GM12891 (cell line): Measurements from ENCODE around the gene NCR1.

ENCODE experiments used
- POLR2A ChIP-seq: IDR thresholded peaks from 2 replicates; pipeline ENCODE4 v1.6.1; 2011; ENCODE audit warnings: low read depth, low read length, control low read depth
- POLR2AphosphoS5 ChIP-seq: IDR thresholded peaks from 2 replicates; pipeline ENCODE4 v1.6.1; 2011; ENCODE audit warnings: low read depth, low read length, control low read depth
- SPI1 ChIP-seq: IDR thresholded peaks from 2 replicates; pipeline ENCODE4 v1.6.1; 2011; ENCODE audit warnings: low read depth, low read length, control low read depth
- TAF1 ChIP-seq: IDR thresholded peaks from 2 replicates; pipeline ENCODE4 v1.6.1; 2011; ENCODE audit warnings: low read depth, low read length, control low read depth

DNA sequence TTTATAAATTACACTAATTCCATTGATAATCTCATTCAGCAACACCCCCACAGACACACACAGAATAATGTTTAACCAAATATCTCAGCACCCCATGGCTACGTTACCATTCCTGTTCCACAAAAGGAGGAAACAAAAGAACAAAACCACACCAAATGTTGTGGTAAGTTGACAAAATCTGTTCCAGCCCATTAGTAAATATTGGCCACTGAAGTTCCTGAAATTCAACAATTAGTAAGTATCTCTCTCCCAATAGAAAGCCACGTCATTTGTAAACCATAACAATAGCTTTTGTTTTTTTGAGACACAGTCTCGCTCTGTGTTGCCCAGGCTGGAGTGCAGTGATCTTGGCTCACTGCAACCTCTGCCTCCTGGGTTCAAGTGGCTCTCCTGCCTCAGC is 34.3 kb upstream of the NCR1 start:
- TF ChIP-seq POLR2A, result no peak
- TF ChIP-seq POLR2AphosphoS5, result no peak
- no peak for TF ChIP-seq TAF1
- TF ChIP-seq SPI1, result no peak
